Activated CD4-positive, alpha-beta T cell treated with anti-CD3 and anti-CD28 coated beads, Interleukin-2, amount 50 U/mL, for 4 hours (primary cell): Measurements from ENCODE around the gene GNB4.

Experiments
- DNase-seq, 2 experiments: peaks; one replicate each; pipeline ENCODE4 v3.0.0-alpha.2; 2020

GNB4 gene

DNA sequence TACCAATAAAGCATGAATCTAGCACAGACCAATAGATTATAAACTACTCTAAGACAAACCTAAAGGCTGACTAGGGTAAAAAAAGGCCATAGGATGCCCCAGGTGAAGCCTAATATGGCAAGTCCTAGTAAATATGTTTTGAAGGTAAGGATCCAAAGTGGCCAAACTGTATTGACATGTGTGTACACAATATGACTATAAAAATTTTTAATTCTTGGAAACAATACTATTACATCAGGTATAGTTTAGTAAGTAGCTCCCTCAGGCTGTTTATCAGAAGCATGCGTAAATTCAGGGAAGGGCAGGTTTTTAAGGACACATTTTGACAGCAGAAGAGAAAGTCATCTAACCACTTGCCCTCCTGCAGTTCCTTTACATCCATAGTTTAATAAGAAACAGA, 18.8 kb downstream of the GNB4 start:
- no peak for DNase-seq

- no peak for DNase-seq
Observed at GRCh38 chr3:179432021-179432420, 19.2 kb downstream of the GNB4 start.

DNA sequence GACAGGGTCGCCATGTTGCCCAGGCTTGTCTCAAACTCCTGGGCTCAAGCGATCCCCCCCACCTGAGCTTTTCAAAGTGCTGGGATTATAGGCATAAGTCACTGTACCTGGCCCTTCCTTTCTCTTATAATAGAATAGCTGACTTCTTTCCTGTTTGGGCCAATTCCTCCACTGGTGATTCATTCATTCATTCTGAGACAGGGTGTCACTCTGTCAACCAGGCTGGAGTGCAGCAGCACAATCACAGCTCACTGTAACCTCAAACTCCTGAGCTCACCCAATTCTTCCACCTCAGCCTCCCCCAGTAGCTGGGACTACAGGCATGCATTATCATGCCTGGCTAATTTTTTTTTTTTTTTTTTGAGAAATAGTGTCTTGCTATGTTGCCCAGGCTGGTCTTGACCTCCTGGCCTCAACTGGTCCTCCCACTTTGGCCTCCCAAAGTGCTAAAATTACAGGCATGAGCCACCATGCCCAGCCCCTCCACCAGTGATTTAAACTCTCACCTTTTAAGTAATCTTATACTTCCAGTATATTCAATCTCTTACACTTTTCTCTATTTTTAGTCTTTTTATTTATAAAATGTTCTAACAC, 20.9 kb downstream of the GNB4 start:
- DNase-seq = no peak

- no peak for DNase-seq
Observed at GRCh38 chr3:179428876-179429548, 22.3 kb downstream of the GNB4 start.

DNA sequence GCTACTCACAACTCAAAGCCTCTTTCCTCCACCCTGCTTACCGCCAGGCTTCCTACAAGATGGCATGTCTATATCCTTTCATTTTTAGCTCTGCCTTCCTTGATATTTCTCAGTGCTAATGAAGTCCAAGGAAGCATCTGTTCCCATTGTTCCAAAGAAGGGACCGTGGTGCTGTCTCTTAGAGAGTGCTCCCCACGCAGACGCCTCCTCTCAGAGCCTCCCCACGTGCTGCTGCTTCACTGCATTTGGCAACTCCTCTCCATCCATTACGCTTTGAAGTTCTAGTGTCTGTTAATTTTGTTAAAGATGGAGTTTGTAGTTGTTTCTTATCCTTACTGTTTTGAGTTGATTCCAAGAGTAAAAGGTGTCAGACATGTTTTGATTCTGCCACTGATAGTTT, 26.2 kb downstream of the GNB4 start:
- DNase-seq = no peak

GRCh38 chr3:179421500-179421899, 29.8 kb downstream of the GNB4 start:
- no peak for DNase-seq

- DNase-seq = no peak
Observed at GRCh38 chr3:179418610-179419009, 32.7 kb downstream of the GNB4 start.

DNA sequence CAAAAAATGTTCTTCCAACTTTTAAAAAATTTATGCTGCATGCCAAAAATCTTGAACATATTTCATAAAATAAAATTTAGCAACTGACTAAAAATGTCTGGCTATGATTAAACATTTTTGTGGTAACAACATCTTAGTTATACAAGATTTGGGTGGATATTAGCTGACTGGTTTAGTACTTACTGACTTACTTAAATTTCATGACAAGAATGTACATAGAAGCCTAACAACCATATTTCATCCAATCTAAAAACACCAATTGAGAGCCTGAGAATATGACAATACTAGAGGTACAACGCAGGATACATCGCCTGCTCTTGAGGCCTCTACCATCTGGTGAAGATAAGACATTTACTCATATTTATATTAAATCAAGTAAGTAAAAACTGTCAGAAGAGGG, 34.6 kb downstream of the GNB4 start:
- DNase-seq = no peak

DNA sequence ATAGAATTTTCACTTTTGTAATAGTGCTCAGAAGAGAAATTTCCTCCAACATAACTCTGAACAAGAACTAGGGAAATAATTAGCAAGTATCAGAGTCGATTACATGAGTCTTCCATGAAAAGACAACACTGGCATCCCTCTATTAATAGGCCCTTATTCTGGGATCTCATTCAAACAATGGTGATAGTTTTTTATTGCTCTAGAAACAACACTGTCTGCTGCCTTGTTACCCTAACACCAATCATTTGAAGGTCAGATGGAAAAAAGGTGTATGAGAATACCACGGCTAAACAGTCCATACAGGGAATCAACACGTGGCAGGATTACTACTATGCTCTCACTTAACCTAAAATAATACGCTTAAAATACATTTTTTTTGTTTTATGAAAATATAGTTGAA, 35.9 kb downstream of the GNB4 start:
- DNase-seq = no peak

DNA sequence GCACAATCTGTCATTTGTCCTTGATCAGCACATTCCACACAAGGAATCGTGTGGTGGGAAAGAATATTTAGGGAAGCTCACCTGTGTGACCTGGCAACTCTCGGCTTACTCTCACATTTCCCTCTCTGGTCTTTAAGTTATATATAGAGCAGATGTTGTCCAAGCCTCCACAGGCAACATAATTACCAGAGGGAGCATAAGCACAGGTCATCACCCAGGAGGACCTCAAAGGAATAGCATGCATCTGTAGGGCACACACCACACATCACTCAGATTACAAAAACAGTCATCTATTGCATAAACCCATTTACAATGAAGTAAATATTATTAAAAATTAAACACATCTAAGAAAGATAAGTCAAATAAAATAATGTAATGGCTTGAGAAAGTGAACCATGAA, 36.5 kb downstream of the GNB4 start:
- DNase-seq = no peak

DNA sequence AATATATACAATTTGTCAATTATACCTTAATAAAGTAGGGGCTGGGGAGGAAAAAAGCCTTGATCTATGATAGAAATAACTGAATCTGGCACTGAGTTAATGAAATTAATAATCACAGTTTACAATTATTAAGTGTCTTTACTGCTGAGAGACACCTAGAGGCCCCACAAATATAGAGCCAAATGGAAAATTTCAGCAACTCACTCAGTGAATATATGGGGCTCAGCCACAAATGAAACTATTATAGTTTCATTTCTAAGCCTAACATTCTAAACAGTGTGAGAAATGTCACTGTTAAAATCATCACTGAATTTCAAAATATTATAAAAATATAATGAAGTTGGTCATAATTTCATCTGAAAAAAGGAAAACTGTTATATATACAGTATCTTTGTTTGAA, 40.3 kb downstream of the GNB4 start:
- DNase-seq = no peak

DNA sequence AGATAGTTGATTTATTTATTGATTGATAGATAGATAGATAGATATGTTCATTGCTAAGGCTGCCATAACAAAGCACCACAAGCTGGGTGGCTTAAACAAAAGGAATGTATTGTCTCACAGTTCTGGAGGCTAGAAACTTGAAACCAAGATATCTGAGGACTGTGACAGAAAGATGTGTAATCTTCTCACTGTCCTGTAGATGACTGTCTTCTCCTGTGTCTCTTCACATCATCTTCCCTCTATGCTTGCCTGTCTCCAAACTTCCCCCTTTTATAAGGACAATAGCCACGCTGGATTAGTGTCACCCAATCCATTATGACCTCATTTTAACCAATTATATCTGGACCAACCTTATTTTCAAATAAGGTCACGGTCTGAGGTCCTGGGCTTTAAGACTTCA, 40.9 kb downstream of the GNB4 start:
- no peak for DNase-seq

GRCh38 chr3:179404307-179404706, 47.0 kb downstream of the GNB4 start:
- no peak for DNase-seq

GRCh38 chr3:179402963-179403362, 48.3 kb downstream of the GNB4 start:
- DNase-seq = no peak

DNA sequence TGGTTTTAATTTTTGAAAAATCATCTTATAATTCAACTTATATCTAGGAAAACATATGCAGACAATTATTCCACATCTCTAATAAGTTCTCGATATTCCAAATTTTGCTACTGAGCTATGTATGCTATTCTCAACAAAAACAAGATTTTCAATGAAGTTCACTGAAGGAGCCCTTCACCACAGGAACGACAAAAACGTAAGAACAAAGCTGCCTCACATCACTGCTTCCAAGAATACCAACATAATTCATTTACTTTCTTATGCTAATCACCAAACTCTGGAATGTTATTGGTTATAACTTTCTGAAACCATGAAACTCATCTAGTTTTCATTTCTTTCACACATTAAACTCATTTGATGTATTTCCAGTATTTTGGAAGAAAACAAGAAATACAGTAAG, 49.7 kb downstream of the GNB4 start:
- no peak for DNase-seq

- DNase-seq = no peak
Observed at GRCh38 chr3:179398574-179399231, 52.6 kb downstream of the GNB4 start.

DNA sequence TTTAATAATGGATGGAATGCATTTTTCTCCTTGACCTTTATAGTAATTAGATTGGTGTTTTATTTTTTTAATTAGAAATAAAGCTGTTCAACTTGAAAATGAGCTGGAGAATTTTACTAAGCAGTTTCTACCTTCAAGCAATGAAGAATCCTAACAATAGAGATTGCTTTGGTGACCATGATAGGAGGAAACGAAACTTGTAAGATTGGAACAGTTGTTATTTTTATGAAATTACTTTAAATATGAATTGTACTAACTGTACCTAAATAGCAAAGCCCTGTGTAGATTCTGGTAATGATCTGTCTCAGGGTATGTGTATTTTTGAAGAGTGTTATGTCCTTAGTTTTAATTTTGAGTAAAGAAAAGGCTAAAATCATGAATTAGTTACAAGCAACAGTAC, 59.4 kb downstream of the GNB4 start:
- DNase-seq = no peak

DNA sequence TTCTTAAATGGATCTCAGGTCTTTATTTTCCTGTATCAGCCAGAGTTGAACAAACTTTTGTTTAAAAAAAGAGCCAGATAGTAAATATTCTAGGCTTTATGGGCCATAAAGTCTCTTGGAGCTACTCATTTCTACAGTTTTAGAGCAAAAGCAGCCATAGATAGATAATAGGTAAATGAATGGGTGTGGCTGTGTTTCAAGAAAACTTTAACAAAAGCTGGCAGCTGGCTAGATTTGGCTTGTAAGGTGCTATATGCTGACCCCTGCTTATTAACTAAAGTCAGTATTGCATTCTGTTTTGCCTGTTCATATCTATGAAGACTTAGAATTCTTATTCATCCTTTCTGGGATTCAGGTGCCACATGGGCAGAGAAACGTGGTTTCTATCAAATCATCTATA, 74.8 kb downstream of the GNB4 start:
- no peak for DNase-seq

GRCh38 chr3:179375091-179375999, 75.9 kb downstream of the GNB4 start:
- DNase-seq = no peak

GRCh38 chr3:179373938-179374337, 77.3 kb downstream of the GNB4 start:
- DNase-seq = no peak

DNA sequence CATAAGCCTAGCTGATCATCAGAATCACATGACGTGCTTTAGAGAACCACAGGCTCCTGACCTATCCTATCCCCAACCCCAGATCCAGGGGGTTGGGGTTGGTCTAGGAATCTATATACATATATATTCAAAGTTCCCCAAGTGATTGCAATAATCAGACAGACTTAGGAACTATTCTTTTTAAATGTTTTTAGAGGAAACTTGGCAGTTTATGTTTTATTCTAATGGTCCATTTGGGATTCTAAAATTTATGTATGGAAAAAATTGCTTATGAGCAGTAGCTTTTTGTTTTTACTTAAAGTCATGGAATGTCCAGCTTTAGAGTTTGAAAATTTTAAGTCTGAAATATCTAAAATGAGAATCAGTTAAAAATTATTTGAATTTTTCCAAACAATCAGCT, 81.6 kb downstream of the GNB4 start:
- DNase-seq = no peak

DNA sequence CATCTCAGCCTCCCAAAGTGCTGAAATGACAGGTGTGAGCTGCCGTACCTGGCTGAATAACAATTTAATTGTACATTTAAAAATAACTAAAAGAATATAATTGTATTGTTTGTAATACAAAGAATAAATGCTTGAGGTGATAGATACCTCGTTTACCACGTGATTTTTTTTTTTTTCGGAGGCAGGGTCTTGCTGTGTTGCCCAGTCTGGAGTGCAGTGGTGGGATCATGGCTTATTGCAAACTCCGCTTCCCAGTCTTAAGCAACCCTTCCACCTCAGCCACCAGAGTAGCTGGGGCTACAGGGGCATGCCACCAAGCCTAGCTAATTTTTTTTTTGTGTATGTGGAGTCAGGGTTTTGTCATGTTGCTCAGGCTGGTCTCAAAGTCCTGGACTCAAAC, 87.9 kb downstream of the GNB4 start:
- DNase-seq = no peak

GRCh38 chr3:179355996-179356395, 95.3 kb downstream of the GNB4 start:
- no peak for DNase-seq
